ENCODE results near the gene SOST.

SOST gene

DNA sequence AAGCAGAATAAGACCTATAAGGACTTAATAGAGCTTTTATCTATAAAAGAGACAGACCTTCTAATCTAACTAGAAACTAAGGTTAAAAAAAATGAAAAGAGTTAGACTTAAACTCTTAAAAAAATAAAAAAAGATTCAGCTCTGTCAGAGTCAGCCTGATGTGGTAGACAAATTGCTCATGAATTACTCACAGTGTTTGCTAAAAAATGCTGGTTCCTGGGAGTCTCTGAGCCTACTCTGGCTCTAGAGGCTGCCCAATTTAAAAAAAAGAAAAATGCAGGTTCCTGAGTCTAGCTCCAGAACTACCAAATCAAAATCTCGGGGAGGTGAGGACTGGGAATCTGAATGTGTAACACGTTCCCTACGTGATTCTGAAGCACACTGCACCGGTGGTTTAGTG, 18.1 kb downstream of the SOST start:
- no peak for DNase-seq

DNA sequence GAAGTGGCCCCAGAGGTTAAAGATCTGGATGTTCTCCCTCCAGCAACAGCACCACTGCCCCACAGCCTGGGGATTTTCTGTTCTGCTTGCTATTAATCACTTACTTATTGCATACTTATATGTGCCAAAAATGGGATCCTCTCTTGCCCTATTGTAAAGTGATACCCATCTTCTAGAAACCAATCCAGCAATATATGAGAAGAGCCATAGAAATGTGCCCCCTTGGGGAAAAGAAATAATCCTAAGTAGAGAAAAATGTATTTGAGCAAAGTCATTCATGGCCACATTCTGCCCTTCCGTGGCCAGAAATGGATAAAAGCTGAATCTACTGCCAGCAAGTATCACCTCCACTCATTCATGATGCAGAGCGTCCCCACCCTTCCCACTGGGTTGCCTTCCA, 20.9 kb downstream of the SOST start:
- DNase-seq, result no peak

DNA sequence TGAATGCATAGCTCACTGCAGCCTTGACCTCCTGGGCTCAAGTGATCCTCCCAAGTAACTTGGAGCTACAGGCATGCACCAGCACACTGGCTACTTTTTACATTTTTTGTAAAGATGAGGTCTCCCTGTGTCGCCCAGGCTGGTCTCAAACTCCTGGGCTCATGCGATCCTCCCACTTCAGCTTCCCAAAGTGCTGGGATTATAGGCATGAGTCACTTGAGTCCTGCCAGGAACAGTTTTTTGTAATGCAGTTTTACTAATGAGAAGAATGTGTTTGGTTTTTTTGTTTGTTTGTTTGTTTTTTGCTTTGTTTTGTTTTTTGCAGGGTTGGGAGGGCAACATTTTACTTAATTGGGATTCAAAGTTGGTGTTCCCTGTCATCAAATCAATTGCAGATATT, 22.2 kb downstream of the SOST start:
- no peak for DNase-seq

DNA sequence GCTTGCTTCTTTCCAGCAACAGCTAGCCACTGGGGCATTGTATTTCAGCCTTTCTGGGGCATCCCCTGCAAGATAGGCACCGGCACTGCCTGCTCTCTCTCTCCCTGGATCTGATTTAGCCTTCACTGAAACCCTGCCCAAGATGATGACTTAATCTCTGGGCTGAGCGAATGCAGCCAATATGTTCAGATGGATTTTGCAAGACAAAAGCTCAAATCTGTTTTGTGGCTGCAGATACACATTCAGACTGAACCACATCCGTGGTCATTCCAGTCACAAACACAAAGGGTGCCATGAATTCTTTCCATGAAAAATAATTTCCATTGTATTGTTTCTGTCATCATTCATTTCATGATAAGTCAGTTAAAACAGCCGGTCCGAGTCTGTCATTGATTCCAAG, 24.2 kb downstream of the SOST start:
- DNase-seq, result no peak

DNA sequence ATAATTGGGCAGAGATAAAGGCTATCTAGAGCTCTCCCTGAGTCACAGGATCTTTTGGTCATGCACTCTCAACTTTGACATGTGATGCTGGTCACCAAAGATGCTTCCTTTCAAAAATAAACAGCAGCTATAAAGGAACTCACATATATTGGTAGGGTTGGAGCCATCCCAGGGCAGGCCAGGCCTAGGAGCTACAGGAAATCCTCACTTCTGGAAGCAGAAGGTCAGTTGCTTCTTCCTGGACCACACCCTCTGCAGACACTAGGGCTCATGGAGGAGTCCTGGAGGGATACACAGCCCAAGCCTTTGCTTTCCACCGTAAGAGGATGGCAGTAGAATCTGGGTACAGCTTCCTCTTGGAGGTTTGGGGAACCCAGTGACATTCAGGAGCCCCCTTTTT, 24.6 kb downstream of the SOST start:
- no peak for DNase-seq

DNA sequence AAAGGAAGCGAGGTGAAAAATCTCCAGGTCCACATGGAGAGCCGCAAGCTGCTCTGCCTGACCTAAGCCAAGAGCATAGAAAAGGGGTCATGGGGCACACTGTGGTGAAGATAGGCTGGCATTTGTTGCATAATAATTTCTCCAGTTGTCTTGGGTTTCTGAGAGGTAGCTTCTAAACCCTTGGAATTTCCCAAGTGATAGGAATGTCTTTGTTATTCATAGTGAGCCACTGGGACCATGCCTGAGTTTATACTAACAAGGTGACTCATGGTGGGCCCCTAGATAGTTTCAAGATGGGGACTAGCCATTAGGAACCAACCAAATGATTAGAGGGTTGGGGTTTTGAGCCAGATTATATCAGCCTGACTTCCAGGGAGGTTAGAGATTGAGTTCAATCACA, 25.6 kb downstream of the SOST start:
- DNase-seq, result no peak

DNA sequence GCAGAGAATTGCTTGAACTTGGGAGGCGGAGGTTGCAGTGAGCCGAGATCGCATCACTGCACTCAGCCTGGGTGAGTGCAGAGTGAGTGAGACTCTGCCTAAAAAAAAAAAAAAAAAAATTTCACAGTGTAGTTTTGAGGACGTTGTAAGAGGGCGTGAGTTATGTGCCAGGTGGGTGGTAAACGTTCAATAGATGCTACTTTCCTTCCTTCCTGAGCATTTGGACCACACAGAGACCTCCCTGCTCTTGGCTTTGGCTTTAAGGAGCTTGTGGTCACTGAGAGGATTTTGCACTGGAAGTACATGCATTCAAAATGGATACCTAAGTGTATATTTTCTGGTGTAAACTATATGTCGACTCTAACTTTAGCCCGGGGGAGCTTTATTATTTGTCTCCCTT, 30.5 kb downstream of the SOST start:
- no peak for DNase-seq

DNA sequence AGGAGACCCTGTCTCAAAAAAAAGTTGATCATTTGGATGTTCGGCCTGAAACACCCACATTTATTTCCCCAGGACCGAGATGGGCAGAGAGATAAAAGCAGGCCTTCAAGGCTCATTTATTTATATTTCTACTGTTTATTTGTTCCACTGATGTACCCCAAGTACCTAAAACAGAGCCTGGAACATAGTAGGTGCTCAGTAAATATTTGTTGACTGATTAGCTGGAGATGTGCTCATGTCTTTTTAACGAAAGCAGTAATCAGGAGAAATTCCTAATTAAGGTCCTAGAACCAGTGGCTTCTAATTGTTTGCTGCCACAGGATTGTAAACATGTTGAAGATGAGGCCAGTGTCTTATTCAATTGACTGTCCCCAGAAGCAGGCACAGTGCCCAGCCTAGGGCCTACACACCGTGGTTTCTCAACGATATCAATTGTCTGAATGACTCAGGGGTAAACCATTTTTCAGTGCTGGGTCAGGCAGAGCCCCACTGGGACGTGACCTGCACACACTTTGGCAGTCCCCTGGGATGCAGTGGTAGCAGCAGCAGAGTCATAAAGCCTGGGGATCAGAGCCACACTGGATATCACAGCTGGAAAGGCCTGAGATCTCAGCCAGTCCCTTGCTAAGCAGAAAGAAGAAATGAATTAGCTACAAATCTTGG, 34.8 kb downstream of the SOST start:
- no peak for DNase-seq

DNA sequence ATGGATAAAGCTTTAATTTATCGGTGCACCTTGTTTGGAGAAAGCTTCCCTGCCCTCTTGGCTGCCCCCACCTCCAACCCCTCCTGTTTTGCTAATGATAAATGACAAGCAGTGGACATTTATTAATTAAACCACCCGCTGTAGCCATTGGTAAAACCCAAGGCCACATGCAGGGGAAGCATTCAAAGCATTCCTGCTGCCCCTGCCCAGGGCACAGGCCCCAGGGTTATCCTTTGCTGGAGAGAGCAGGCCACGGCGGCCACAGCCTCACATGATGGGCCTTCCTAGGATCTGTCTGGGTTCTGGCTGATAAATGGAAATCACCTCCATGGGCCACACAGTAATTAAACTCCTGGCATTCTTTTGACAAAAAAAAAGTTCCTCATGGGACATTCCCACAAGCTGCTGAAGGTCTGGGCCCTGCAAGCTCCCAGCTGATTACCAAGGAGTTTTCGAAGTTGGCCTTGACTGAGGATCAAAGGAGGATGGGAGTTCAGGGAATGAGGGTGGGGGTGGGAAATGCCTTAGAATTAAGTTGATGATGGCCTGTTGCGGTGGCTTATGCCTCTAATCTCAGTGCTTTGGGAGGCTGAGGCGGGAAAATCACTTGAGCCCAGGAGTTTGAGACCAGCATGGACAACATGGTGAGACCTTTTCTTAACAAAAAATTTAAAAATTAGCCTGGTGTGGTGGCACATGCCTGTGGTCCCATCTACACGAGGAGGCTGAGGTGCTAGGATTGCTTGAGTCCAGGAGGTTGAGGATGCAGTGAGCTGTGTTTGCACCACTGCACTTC, 35.5 kb downstream of the SOST start:
- no peak for DNase-seq

DNA sequence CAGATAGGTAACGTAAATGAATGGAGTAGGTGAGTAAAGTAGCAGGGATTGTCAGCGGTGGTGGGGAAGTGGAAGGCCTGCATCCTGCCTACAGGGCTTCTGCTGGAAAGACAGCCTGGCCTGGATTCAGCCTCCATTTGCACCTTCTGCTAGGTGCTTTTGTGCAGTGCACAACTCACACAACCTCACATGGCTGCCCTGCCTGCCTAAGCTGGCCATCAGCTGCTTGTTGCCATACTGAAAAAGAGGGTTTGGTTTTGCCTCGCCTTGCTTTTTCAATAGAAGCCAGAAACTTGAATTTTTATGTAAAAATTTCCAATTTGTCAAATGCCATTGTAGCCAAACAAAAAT, 36.3 kb downstream of the SOST start:
- no peak for DNase-seq

DNA sequence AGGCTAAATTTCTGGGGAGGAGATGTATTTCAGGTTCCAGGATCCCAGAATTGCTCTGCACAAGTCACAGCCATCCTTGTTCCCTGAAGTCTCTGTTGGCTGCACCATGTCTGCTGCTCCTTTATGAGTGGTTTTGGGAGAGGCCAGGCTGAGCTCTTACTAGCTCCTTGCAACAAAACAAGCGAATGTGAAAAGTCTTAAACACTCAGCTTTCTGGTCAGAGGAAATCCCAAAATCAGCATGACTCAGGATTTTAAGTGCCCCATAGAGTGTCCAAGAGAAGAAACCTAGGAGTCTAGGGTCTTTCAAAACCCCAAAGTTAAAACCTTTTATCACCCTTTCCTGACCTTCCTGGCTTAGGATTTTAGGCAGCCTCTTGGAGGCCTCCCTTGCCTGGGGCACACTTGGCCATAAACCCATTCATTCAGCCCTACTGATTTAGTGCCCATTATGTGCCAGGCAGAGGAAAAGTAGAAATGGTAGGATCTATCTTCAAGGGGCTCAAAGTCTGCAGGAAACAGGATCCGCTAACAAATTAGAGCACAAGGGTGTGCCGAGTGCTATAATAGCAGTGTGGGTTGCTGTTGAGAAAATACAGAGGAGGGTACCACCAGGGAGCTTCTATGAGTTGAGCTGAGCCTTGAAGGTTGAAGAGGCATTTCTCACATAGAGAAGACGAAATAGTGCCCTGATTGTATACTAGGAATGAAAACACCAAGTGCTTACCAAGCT, 36.9 kb downstream of the SOST start:
- no peak for DNase-seq

DNA sequence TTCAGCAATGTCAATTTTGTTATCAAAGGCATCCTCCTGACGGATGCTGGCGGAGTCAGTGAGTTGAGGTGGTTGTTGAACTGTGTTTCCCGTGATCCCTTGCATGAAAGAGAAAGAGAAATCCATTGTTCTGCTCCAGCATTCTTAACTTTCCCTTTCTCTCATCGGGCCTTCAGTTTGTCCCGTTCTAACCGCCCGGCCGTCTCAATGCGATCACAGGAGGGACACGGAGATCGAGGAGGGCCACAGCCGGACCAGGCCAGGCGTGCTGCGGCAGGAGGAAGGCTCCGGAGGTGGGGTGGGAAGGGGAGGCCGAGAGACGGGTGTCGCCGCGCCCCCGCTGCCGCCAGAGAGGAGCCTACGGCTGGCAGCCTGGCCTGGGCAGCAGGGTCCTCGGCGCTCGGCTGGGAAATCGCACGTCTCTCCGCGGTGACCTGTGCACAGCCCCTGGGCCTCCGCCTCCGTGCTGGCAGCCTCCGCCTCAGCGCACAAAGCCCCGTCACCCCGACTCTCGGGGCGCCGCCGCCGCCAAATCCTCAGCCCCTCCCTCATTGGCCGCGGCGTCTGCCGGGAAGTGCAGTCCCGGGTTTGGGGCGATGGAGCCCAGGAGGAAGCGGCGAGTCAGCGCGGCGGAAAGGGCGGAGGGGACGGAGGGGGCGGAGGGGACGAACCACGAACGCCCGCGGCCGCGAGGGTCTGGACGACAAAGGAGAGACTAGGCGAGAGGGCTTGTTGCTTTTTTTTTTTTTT, 38.1 kb downstream of the SOST start:
- peak; percentile 69 for DNase-seq

DNA sequence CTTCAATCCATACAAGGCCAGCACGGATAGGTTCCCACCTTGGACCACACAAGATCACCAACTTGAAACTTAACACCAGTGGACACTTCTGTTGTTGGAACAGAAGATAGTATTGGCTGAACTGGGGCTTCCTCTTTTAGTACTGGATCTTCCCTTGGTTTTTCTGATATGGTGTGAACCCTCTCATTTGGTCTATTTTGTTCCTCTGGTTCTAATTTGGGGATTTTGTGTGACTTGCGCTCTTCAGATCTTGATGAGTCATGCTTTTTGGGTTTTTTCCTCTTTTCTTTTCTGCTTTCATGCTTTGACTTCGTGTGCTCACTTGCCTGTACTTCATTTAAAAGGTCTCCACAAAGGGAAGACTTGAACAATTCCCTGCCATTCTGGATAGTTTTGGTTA, 39.0 kb downstream of the SOST start:
- DNase-seq, result no peak

DNA sequence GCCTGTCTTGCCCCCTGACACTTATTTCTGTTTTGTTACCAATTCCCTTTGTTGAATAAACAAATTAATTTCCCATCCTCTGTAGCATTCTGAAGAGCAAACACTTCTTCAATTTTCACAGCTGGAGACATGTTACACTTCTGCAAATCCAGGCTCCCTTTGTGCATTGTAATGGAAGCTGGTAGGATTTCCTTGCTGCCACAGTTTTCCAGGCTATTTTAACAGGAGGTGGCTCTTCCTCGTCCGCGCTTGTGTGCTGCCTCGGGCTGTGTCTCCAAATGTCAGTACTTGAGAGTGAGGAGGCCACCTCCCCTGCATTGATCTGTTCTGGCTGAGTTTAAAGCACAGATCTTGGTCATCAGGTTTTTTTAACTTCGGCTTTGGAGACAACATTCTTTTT, 40.0 kb downstream of the SOST start:
- DNase-seq, result no peak

DNA sequence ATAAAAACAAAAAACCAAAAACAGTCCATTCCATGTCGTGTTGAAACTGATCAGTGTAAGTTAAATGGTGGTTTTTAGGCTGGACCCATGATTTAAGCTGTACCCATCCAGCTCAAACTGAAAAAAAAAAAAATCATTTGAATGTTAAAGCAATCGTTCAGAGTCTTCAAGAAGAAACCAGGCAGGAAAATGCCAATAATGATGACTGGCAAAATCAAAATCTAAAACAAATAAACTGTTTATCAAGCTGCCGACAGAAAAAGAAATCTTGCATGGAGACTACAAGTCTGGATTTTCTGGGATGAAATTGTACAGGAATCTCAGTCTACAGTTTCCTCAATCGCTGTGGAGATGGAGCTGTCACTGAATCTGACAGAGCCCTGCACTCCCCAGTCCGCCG, 40.7 kb downstream of the SOST start:
- no peak for DNase-seq

DNA sequence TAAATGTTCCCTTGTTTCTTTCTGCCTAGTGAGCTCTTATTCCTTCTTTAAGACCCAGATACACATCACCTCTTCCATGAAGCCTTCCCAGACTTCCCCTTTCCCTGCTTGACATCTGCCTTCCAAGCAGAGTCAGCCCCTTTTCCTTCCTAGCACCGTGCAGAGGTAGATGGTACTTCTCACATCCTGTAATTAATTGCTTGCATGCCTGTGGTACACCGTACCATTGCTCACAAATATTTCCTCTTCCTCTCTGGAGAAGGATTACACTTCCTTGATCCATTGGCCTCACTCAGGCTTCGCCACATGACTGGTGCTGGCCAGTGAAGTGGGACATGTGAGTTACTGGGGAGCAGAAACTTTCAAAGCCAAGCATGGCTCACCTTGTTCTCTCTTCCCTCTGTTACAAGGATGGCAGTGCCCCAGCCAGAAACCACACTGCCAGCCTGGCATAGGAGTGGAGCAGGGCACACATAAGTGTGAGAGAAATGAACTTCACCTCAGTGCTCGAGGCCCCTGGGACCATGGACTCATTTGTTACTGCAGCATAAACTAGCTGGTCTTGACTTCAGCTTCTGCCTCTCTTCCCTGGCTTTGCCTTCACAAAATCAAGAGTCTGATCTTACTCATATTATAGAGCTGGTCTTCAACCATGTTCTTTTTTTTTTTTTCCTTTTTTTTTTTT, 44.0 kb downstream of the SOST start:
- no peak for DNase-seq

DNA sequence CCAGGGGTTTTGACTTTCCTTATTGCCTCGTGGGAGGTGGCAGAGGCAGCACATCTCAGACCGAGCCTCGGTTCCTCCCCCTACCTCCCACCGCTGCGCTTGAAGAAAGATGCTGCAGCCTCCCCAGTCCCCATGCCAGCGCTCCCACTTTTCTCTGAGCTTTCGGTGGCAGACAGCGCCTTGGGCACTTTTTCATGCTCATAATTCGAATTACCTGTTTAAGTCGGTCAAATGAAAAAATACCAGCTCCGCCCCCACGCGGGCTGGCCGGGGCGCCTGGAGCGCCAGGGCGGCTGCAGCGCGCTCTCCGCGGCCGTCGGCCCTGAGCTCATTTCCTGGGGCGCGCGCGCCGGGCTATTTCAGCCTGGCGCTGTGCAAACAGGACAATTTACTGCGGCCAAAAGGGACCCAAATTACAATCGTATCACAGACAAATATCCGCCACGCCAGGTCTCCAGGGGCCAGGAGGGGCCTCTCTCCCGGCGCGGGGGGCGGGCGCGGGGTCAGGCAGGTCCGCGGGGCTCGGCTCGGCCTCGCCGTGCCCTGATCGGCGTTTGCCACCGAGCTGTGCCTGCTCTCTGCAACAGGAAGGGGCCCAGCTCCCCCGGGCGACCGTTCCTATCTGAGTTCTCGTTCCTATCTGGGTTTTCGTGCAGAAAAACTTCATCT, 45.0 kb downstream of the SOST start:
- no peak for DNase-seq

DNA sequence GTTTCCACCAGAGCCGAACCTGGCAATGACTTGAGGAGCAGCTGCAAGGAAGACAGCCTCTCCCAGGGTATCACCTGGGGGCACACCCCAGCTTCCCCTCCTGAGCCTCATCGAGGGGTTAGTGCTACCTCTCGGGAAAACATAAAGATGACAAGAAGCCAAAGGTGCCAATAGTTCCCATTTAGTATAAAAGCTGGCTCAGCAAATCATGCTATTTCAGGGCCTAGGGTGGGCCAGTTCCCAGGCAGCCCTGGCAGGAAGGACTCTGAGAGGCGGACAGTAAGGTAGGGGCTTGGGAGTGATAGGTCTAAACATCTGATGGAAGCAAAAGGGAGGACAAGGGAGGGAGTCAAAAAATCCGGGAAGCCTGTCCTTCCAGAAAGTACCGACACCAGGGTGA, 46.2 kb downstream of the SOST start:
- DNase-seq, result no peak

DNA sequence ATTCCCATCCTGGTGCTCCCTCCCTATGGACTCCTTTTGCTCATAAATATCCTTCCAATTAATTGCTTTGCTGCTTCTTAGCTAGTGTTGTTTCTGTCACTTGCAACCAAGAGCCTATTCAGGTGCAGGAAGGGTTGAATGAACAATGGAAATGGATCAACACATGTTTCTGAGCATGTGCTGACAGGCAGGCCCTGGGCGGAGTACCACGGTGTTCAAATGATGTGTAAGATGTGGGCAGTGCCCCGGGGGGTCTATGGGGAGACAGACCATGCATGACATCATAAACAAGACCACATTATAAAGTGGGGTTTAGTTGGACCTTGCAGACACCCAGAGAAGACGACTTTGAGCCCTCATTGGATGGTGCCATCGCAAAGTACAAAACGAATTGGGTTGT, 48.5 kb downstream of the SOST start:
- no peak for DNase-seq

DNA sequence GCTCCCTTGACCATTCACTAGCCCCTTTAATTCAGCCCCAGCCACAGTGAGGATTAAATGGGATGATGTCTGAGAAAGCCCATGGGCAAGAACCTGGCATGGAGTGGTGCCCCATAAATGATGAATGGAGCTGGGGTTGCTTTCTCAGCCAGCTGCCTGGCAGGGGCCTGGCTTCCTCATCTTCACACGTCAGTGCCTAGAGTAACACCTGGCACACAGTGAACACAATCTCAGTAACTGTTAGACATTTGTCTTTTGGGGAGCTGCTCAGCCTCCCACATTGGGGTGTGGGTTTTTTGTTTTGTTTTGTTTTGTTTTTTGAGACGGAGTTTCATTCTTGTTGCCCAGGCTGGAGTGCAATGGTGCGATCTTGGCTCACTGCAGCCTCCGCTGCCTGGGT, 49.4 kb downstream of the SOST start:
- DNase-seq, result no peak

DNA sequence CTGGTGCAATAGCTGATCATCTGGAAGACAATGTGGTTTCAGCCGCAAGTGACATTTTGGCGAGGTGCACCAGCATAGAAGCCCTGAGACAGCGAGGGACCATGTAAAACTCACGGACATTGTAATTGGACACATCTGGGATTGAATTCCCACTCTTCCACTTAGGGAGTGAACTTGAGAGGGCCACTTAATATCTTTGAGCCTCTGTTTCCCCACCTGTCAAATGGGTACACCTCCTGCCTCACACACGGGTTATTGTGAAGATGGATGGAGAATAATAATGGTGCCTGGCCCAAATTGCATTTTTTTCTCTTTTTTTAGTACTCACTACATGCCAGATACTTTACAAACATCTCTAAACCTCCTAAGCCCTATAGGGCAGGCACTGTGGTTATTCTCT, 51.4 kb downstream of the SOST start:
- no peak for DNase-seq

DNA sequence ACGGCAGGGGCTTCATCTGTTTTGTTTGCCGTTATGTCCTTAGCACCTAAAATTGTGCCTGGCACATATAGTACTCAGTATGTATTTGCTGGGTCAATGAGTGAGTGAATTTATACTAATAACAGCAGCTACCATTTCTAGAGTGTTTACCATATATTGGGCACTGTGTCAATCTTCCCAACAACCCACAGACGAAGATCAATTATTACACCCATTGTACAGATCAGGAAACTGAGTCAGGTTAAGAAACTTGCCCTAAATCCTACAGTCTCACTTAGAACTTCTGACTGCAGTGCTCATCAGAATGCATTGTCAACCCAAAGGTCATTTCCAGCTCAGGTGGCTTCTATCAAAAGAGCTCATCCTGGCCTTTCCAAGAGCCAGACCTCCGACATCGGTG, 52.4 kb downstream of the SOST start:
- no peak for DNase-seq
